Common myeloid progenitor, CD34-positive (primary cell): Measurements from ENCODE around the gene CCHCR1.
"Not testable (repeated sequence)": the region's sequence is repeated elsewhere in the genome, so short reads cannot be mapped to it uniquely, and the experiment has no call there.

ENCODE experiments used
- CTCF ChIA-PET: fragments of 350-600 bp; sonication (Branson Sonifier 250); formaldehyde crosslinking; loops from one replicate; lab custom pipeline; 2021; ENCODE audit warnings: antibody characterized with exemption; lab: Charles Lee
- POLR2A ChIA-PET: fragments of 350-600 bp; sonication (Branson Sonifier 250); formaldehyde crosslinking; loops from one replicate; lab custom pipeline; 2021; ENCODE audit warnings: antibody characterized with exemption; lab: Charles Lee
- DNase-seq, 3 donors: peaks; one replicate each; pipeline versions ENCODE4 v3.0.0 to v3.0.0-alpha.2; 2013
- H3K27ac ChIP-seq, 2 experiments: 1 replicate in 1 of 2; 2 replicates in 1 of 2; pipeline ENCODE4 v1.7.0; 2013; ENCODE audit warnings: inconsistent platforms in 2 of 2, low read length in 2 of 2, mild to moderate bottlenecking in 2 of 2, low read depth in 1 of 2, moderate library complexity in 1 of 2; ENCODE audit not compliant: severe bottlenecking in 2 of 2, insufficient read depth in 1 of 2, poor library complexity in 1 of 2
- H3K27me3 ChIP-seq, 5 experiments: replicated peaks in 2 of 5; 1 replicate in 3 of 5; 2 replicates in 2 of 5; pipeline versions ENCODE4 v1.6.1 to v1.7.0; 2013; ENCODE audit warnings: low read length in 4 of 5, mild to moderate bottlenecking in 2 of 5, moderate library complexity in 2 of 5, inconsistent platforms in 1 of 5; ENCODE audit not compliant: insufficient read depth in 5 of 5, control insufficient read depth in 4 of 5
- H3K36me3 ChIP-seq, 4 experiments: 1 replicate in 2 of 4; 2 replicates in 2 of 4; pipeline versions ENCODE4 v1.6.1 to v1.7.0; 2013; ENCODE audit warnings: low read length in 3 of 4, control low read depth in 1 of 4, mild to moderate bottlenecking in 1 of 4; ENCODE audit not compliant: control insufficient read depth in 4 of 4, insufficient read depth in 4 of 4
- H3K4me1 ChIP-seq, 4 experiments: 1 replicate in 3 of 4; 2 replicates in 1 of 4; pipeline versions ENCODE4 v1.6.1 to v1.7.1; 2013; ENCODE audit warnings: low read length in 3 of 4, mild to moderate bottlenecking in 3 of 4, control low read depth in 1 of 4, inconsistent platforms in 1 of 4, moderate library complexity in 1 of 4; ENCODE audit not compliant: control insufficient read depth in 4 of 4, insufficient read depth in 4 of 4; ENCODE audit errors: control extremely low read depth in 1 of 4
- H3K4me3 ChIP-seq, 7 experiments: 1 replicate in 4 of 7; 2 replicates in 3 of 7; pipeline versions ENCODE4 v1.5.1 to v1.7.0; 2013; ENCODE audit warnings: mild to moderate bottlenecking in 7 of 7, low read length in 6 of 7, moderate library complexity in 6 of 7, inconsistent platforms in 2 of 7, low read depth in 2 of 7, control low read depth in 1 of 7; ENCODE audit not compliant: insufficient read depth in 4 of 7, control insufficient read depth in 1 of 7; ENCODE audit errors: extremely low read depth in 1 of 7
- H3K9me3 ChIP-seq, 5 experiments: 1 replicate in 4 of 5; 2 replicates in 1 of 5; pipeline versions ENCODE4 v1.6.1 to v1.7.1; 2013; ENCODE audit warnings: low read length in 4 of 5, mild to moderate bottlenecking in 2 of 5, inconsistent platforms in 1 of 5, low read depth in 1 of 5, moderate library complexity in 1 of 5; ENCODE audit not compliant: control insufficient read depth in 4 of 5, insufficient read depth in 2 of 5; ENCODE audit errors: control extremely low read depth in 1 of 5
- WGBS: methylation state at CpG from one replicate; pipeline ENCODE4 v1.1.5; 2013; ENCODE audit not compliant: insufficient coverage; 5-methylcytosine and 5-hydroxymethylcytosine counted together

The CCHCR1 gene

DNA sequence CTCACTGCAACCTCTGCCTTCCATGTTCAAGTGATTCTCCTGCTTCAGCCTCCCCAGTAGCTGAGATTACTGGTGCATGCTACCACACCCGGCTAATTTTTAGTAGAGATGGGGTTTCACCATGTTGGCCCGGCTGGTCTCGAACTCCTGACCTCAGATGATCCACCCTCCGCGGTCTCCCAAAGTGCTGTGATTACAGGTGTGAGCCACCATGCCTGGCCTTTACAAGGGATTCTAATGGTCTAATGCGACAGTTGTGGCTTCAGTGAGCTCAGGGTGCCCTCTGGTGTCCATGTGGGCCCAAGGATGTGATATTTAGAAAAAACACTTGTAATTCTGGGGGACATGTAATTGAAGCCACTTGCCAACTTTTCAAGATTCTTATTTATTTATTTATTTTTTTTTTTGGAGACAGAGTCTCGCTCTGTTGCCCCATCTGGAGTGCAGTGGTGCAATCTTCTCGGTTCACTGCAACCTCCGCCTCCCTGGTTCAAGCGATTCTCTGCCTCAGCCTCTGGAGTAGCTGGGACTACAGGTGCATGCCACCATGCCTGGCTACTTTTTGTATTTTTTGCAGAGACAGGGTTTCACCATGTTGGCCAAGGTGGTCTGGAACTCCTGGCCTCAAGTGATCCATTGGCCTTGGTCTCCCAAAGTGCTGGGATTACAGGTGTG lies 35.0 kb upstream of the CCHCR1 start:
- H3K27me3 ChIP-seq, H3K4me3 ChIP-seq, H3K27ac ChIP-seq, H3K9me3 ChIP-seq, H3K36me3 ChIP-seq: not testable (repeated sequence)
- ChIA-PET CTCF (interaction anchor here (0.5 to 5.9 kb wide), 10 partner anchors 33 to 1763 kb away, joined by 3 to 31 read pairs (median 3); partner anchors contain the start of gene PSORS1C2), POLR2A (interaction anchor here (0.9 kb wide), 1 partner anchor 249 kb away, joined by 4 read pairs; no protein-coding TSS in a partner anchor)
- WGBS: 86% methylated on average over 9 of the region's 10 CpGs
- DNase-seq: peak; percentile 75 to 85 (median 84)
- H3K4me1 ChIP-seq: peaks cover 0 to 16% (median 3%) of the 10 kb centered on the region in 4 experiments

DNA sequence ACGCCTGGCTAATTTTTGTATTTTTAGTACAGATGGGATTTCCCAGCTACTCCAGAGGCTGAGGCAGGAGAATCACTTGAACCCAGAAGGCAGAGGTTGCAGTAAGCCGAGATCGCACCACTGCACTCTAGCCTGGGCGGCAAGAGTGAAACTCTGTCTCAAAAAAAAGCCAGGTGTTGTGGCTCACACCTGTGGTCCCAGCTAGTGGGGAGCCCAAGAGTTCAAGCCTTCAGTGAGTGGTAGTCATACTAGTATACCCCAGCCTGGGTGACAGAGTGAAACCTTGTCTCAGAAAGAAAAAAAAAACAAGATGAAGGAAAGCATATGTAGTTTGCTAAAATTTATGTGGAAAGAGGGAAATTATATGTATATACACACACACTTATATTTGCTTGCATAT lies 32.9 kb upstream of the CCHCR1 start:
- WGBS: 100% methylated on average over 3 of the region's 4 CpGs
- Histone ChIP-seq H3K27me3 (no peaks in the 10 kb centered on the region), H3K4me1 (peaks cover 0 to 9% (median 0%) of the 10 kb centered on the region in 4 experiments), H3K36me3 (peaks cover 0 to 4% (median 2%) of the 10 kb centered on the region in 4 experiments), H3K9me3 (no peaks in the 10 kb centered on the region), H3K4me3 (no peak overlapping the region), H3K27ac (no peak overlapping the region)
- DNase-seq: no peak
- ChIA-PET POLR2A (no interaction called here), CTCF (interaction anchor here (0.6 to 3.3 kb wide), 2 partner anchors 24 to 52 kb away, joined by 3 to 31 read pairs; partner anchors contain the start of gene PSORS1C2)

DNA sequence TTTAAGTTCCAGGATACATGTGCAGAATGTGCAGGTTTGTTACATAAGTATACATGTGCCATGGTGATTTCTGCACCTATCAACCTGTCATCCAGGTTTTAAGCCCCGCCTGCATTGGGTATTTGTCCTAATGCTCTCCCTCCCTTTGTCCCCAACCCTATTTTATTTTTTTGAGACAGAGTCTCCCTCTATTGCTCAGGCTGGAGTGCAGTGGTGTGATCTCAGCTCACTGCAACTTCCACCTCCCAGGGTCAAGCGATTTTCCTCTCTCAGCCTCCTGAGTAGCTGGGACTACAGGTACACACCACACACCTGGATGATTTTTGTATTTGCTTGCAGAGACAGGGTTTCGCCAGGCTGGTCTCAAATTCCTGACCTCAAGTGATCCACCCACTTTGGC lies 31.6 kb upstream of the CCHCR1 start:
- DNase-seq, H3K9me3 ChIP-seq, H3K27me3 ChIP-seq, H3K27ac ChIP-seq, H3K4me3 ChIP-seq, H3K4me1 ChIP-seq, POLR2A ChIA-PET, CTCF ChIA-PET, H3K36me3 ChIP-seq: not testable (repeated sequence)
- WGBS: 100% methylated on average over 3 of the region's 3 CpGs

DNA sequence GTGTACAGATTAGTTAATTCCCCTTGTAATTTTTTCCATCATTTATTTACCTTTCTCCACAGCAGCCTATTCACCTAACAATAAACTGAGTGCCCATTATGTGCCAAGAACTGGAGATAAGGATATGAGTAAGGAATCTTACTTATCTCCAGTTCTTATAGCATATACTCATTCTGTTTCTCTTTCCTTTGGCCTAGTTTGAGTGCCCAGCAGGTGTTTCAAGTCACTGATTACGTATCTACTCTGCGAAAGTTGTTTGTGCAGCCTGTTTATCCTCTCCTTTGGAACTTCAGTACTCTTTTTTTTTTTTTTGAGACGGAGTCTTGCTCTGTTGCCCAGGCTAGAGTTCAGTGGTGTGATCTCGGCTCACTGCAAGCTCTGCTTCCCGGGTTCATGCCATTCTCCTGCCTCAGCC lies 30.2 kb upstream of the CCHCR1 start:
- H3K4me3 ChIP-seq: no peak overlapping the region
- H3K4me1 ChIP-seq: peaks cover 0 to 3% (median 0%) of the 10 kb centered on the region in 4 experiments
- 83% methylated on average over 2 of the region's 5 CpGs for WGBS
- no peaks in the 10 kb centered on the region for H3K36me3 ChIP-seq
- H3K27me3 ChIP-seq: no peaks in the 10 kb centered on the region
- CTCF ChIA-PET: no interaction called here
- H3K9me3 ChIP-seq: no peaks in the 10 kb centered on the region
- POLR2A ChIA-PET: no interaction called here
- DNase-seq: no peak
- no peak overlapping the region for H3K27ac ChIP-seq

DNA sequence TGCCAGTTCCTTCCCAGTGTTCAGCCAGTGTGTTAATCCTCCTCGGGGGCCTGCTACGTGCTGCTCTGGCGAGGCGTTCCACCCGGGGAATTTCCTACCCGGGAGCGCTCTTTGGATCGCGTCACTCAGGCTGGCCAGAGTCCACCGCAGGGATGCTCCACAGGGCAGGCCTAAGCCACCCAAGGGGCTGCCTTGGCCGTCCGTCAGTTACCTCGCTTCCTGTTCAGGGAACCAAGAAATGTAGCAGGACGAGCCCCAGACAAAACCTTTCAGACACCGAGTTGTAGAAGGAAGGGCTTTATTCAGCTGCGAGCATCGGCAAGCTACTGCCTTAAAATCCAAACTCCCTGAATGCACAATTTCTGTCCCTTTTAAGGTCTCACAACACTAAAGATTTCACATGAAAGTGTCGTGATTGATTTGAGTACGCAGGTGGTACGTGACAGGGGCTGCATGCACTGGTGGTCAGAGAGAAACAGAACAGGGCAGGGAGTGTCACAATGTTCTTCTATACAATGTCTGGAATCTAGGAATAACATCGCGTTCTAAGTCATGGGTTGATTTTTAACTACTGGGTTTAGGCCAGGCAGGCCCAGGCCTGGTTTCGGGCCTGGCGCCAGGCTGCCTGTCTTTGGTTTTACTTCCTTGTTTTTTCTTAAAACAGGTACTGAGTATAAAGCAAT lies 28.6 kb upstream of the CCHCR1 start:
- CTCF ChIA-PET: no interaction called here
- POLR2A ChIA-PET: no interaction called here
- H3K27ac ChIP-seq: no peak overlapping the region
- no peak for DNase-seq
- H3K36me3 ChIP-seq: no peaks in the 10 kb centered on the region
- peaks cover 0 to 3% (median 0%) of the 10 kb centered on the region in 4 experiments for H3K4me1 ChIP-seq
- H3K4me3 ChIP-seq: no peak overlapping the region
- WGBS: 96% methylated on average over 20 of the region's 24 CpGs
- no peaks in the 10 kb centered on the region for H3K27me3 ChIP-seq
- H3K9me3 ChIP-seq: no peaks in the 10 kb centered on the region

DNA sequence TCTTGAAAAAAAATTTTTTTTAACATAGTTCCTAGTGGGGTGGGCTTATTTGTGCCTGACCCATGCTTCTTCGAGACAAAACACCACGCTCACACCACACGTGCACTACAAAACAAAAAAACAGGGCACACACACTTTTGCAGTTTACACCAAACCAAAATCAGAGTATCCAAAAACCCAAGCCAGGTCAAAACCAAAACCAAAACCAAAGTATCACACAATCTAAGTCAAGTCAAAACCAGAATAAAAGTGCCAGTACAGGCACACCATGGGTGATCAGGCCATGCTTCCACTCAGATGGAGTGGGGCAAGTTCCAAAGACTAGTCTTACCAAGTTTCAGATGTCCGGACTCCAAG lies 28.1 kb upstream of the CCHCR1 start:
- H3K9me3 ChIP-seq, POLR2A ChIA-PET, CTCF ChIA-PET, DNase-seq, H3K27ac ChIP-seq, H3K4me3 ChIP-seq, H3K36me3 ChIP-seq, H3K27me3 ChIP-seq, H3K4me1 ChIP-seq: not testable (repeated sequence)
- WGBS: 100% methylated on average over 1 of the region's 4 CpGs

DNA sequence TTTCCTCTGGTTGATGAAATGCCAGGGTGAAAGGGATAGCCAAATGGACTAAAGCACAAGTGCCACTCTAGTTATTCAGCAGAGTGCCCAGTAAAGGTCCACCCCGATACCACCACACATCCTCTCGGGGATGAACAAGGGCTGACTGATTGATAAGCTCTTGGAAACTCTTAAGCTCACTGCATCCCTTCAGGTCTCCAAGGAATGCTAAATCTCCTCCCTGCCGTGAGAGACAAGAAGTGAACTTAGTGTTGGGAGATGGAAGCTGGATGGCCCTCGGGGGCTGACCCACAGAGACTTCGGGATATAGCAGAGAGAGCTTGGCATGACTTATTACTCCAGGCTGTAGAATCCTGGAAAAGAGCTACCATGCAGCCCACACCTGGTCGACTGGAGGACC lies 26.3 kb upstream of the CCHCR1 start:
- H3K27ac ChIP-seq, H3K27me3 ChIP-seq, H3K9me3 ChIP-seq, H3K36me3 ChIP-seq, DNase-seq, H3K4me1 ChIP-seq, POLR2A ChIA-PET, H3K4me3 ChIP-seq: not testable (repeated sequence)
- CTCF ChIA-PET: interaction anchor here (0.8 to 1.0 kb wide), 2 partner anchors 13 to 18 kb away, joined by 3 to 4 read pairs; no protein-coding TSS in a partner anchor
- 100% methylated on average over 3 of the region's 6 CpGs for WGBS
